Esophagus squamous epithelium (tissue), 4 donors: Measurements from ENCODE around the gene FGF16.

Source experiments
- CTCF ChIP-seq, 6 experiments: fragments of 450-650 bp in 4 of 6; fragments of 200-600 bp in 2 of 6; sonication (generic) in 2 of 6; IDR thresholded peaks; one replicate each; pipeline ENCODE4 v1.5.1; 2016 to 2019; ENCODE audit warnings: antibody characterized with exemption in 6 of 6, mild to moderate bottlenecking in 4 of 6, moderate library complexity in 4 of 6
- POLR2A ChIP-seq, 4 donors: fragments of 450-650 bp; IDR thresholded peaks; one replicate each; pipeline ENCODE4 v1.6.1; 2017; ENCODE audit warnings: antibody characterized with exemption in 4 of 4, mild to moderate bottlenecking in 4 of 4, moderate library complexity in 3 of 4

GRCh38 chrX:77404419-77404818 is 42.8 kb upstream of the FGF16 start:
- TF ChIP-seq CTCF (IDR thresholded peaks at IDR 0.05) = no peak
- TF ChIP-seq POLR2A (IDR thresholded peaks at IDR 0.05) = no peak
